Gastroesophageal sphincter (tissue), 4 donors: Measurements from ENCODE around the gene PHF1. TPM values are rescaled to one million over a fixed set of nuclear protein-coding genes. Genes with fewer than 3 reads are reported as not detected.

Source experiments
- ATAC-seq: fragments of 150-250 bp; one replicate; pipeline ENCODE4 v1.9.1; 2016; ENCODE audit warnings: mild to moderate bottlenecking, moderate library complexity
- H3K27ac ChIP-seq, 4 donors: fragments of 200-600 bp; sonication (generic) in 3 of 4; 1 replicate in 3 of 4; 2 replicates in 1 of 4; pipeline ENCODE4 v1.5.1; 2016 to 2019
- H3K27me3 ChIP-seq: fragments of 200-600 bp; sonication (generic); one replicate; pipeline ENCODE4 v1.5.1; 2019
- H3K36me3 ChIP-seq, 2 donors: fragments of 200-600 bp; sonication (generic); one replicate each; pipeline ENCODE4 v1.5.1; 2019; ENCODE audit warnings: control low read depth in 1 of 2
- H3K4me1 ChIP-seq, 3 donors: fragments of 200-600 bp; sonication (generic); 1 replicate in 2 of 3; 2 replicates in 1 of 3; pipeline ENCODE4 v1.5.1; 2016 to 2019; ENCODE audit warnings: control low read depth in 2 of 3
- H3K4me3 ChIP-seq, 2 donors: fragments of 200-600 bp; sonication (generic); one replicate each; pipeline ENCODE4 v1.5.1; 2019; ENCODE audit warnings: mild to moderate bottlenecking in 1 of 2, moderate library complexity in 1 of 2
- H3K9me3 ChIP-seq, 3 donors: fragments of 200-600 bp; sonication (generic); one replicate each; pipeline ENCODE4 v1.5.1; 2017 to 2019; ENCODE audit warnings: control low read depth in 2 of 3
- CTCF ChIP-seq, 4 experiments: fragments of 200-600 bp in 2 of 4; fragments of 450-650 bp in 2 of 4; sonication (generic) in 1 of 4; IDR thresholded peaks; one replicate each; pipeline ENCODE4 v1.5.1; 2017 to 2019; ENCODE audit warnings: antibody characterized with exemption in 4 of 4, mild to moderate bottlenecking in 2 of 4, moderate library complexity in 2 of 4
- EP300 ChIP-seq: sonication (generic); formaldehyde crosslinking; IDR thresholded peaks from one replicate; pipeline ENCODE4 v1.6.1; 2017; ENCODE audit warnings: antibody characterized with exemption, mild to moderate bottlenecking
- POLR2A ChIP-seq, 2 donors: fragments of 450-650 bp; IDR thresholded peaks; one replicate each; pipeline ENCODE4 v1.6.1; 2017; ENCODE audit warnings: antibody characterized with exemption in 2 of 2, mild to moderate bottlenecking in 2 of 2, moderate library complexity in 1 of 2
- POLR2AphosphoS5 ChIP-seq: sonication (generic); formaldehyde crosslinking; IDR thresholded peaks from one replicate; pipeline ENCODE4 v1.6.1; 2017; ENCODE audit warnings: antibody characterized with exemption
- WGBS, 2 donors: methylation state at CpG; one replicate each; pipeline ENCODE4 v1.1.5; 2018; ENCODE audit warnings: low coverage in 1 of 2; 5-methylcytosine and 5-hydroxymethylcytosine counted together
- total RNA-seq, 4 donors: library from RNA; depleted of rRNA; stranded (reverse); fragments of >200 nt; gene quantifications; one replicate each; pipeline ENCODE4 v1.1.0, GENCODE V29; 2016

PHF1 gene
- total RNA-seq, 4 donors from 2014 or later, result 73.0 to 91.0 (median 86.1) TPM

GRCh38 chr6:33380272-33380981 is 30.4 kb upstream of the PHF1 start:
- 80 to 100% methylated on average over 1 to 2 of the region's 2 CpGs for WGBS, 2 donors
- Histone ChIP-seq H3K27me3 (no peaks in the 10 kb centered on the region), H3K9me3 (no peaks in the 10 kb centered on the region), H3K4me3 (no peak overlapping the region), H3K4me1 (peaks cover 0 to 8% (median 4%) of the 10 kb centered on the region in 3 donors), H3K27ac (no peak overlapping the region), H3K36me3 (no peaks in the 10 kb centered on the region)
- TF ChIP-seq POLR2AphosphoS5 (no peak), EP300 (no peak), CTCF (IDR thresholded peaks at IDR 0.05) (no peak), POLR2A (IDR thresholded peaks at IDR 0.05) (no peak)
- no peak for ATAC-seq

GRCh38 chr6:33383427-33384185 is 27.2 kb upstream of the PHF1 start:
- no peaks in the 10 kb centered on the region for H3K27me3 ChIP-seq
- no peaks in the 10 kb centered on the region for H3K4me1 ChIP-seq
- H3K9me3 ChIP-seq, result no peaks in the 10 kb centered on the region
- TF ChIP-seq EP300, result no peak
- no peak for TF ChIP-seq POLR2A (IDR thresholded peaks at IDR 0.05)
- ATAC-seq, result no peak
- H3K4me3 ChIP-seq, result no peak overlapping the region
- no peak overlapping the region for H3K27ac ChIP-seq
- 66 to 82% methylated on average over 7 to 8 of the region's 10 CpGs for WGBS, 2 donors
- no peaks in the 10 kb centered on the region for H3K36me3 ChIP-seq

GRCh38 chr6:33384581-33385020 is 26.2 kb upstream of the PHF1 start:
- peak in 2 of 4 experiments; percentile 32 to 35 for TF ChIP-seq CTCF (IDR thresholded peaks at IDR 0.05)
- TF ChIP-seq EP300, result no peak
- TF ChIP-seq POLR2AphosphoS5, result no peak
- no peak for TF ChIP-seq POLR2A (IDR thresholded peaks at IDR 0.05)
- 11% methylated on average over 3 of the region's 4 CpGs; no CpG with 5 or more reads in 1 of the 2 donors for WGBS, 2 donors
- Histone ChIP-seq H3K27me3 (no peaks in the 10 kb centered on the region), H3K27ac (no peak overlapping the region), H3K36me3 (no peaks in the 10 kb centered on the region), H3K4me1 (no peaks in the 10 kb centered on the region), H3K4me3 (no peak overlapping the region), H3K9me3 (no peaks in the 10 kb centered on the region)
- peak; percentile 81 for ATAC-seq

GRCh38 chr6:33390173-33390572 is 20.6 kb upstream of the PHF1 start:
- Histone ChIP-seq H3K36me3 (no peaks in the 10 kb centered on the region), H3K9me3 (no peaks in the 10 kb centered on the region), H3K27ac (peak overlapping the region in 2 of 4 donors; percentile 92 to 93), H3K27me3 (no peaks in the 10 kb centered on the region), H3K4me1 (peaks cover 3 to 15% (median 10%) of the 10 kb centered on the region in 3 donors), H3K4me3 (no peak overlapping the region)
- no peak for TF ChIP-seq POLR2AphosphoS5
- TF ChIP-seq POLR2A (IDR thresholded peaks at IDR 0.05), result no peak
- no peak for TF ChIP-seq CTCF (IDR thresholded peaks at IDR 0.05)
- no peak for TF ChIP-seq EP300
- 93 to 94% methylated on average over 2 of the region's 2 CpGs for WGBS, 2 donors
- no peak for ATAC-seq

- TF ChIP-seq POLR2AphosphoS5 (no peak), POLR2A (IDR thresholded peaks at IDR 0.05) (no peak), EP300 (no peak), CTCF (IDR thresholded peaks at IDR 0.05) (no peak)
- ATAC-seq, result no peak
- WGBS, 2 donors, result 85 to 87% methylated on average over 4 to 9 of the region's 9 CpGs
- Histone ChIP-seq H3K9me3 (no peaks in the 10 kb centered on the region), H3K36me3 (no peaks in the 10 kb centered on the region), H3K27me3 (no peaks in the 10 kb centered on the region), H3K4me3 (peak overlapping the region in 1 of 2 donors; percentile 58), H3K4me1 (peaks cover 3 to 15% (median 10%) of the 10 kb centered on the region in 3 donors), H3K27ac (peak overlapping the region; percentile 80 to 93 (median 92))
Measured at GRCh38 chr6:33390767-33391277, 20.0 kb upstream of the PHF1 start.
